ENCODE measurements around the gene NUDT1.

The NUDT1 gene

GRCh38 chr7:2276107-2276506 is 34.1 kb downstream of the NUDT1 start:
- H3F3A ChIP-seq (ENCODE audit: control insufficient read depth, insufficient read depth): peaks cover 5% of the 10 kb centered on the region
- H3K79me2 ChIP-seq (ENCODE audit: control insufficient read depth, low read length): peaks cover 8% of the 10 kb centered on the region
- no peaks in the 10 kb centered on the region for H4K20me1 ChIP-seq (ENCODE audit: control insufficient read depth, insufficient read depth, low read depth, low read length)
- no peaks in the 10 kb centered on the region for H3K4me1 ChIP-seq (ENCODE audit: control insufficient read depth, low read length)
- TF ChIP-seq CTCF (IDR thresholded peaks at IDR 0.05; ENCODE audit: low read depth, low read length, poor library complexity, severe bottlenecking) (no peak), EZH2phosphoT487 (IDR thresholded peaks at IDR 0.05; ENCODE audit: borderline replicate concordance, low read length) (no peak)
- peaks cover 19% of the 10 kb centered on the region; the same call in 1 of the 2 replicates for H3K36me3 ChIP-seq (ENCODE audit: control insufficient read depth, low read length)
- no peaks in the 10 kb centered on the region for H3K9me2 ChIP-seq (replicated peaks; ENCODE audit: control insufficient read depth, low read length)
- no peak overlapping the region for H3K4me3 ChIP-seq (ENCODE audit: low read length)
- H3K4me2 ChIP-seq (ENCODE audit: low read length): no peak overlapping the region
- H3K27ac ChIP-seq (ENCODE audit: low read depth, low read length): no peak overlapping the region
- no peaks in the 10 kb centered on the region for H3K9me3 ChIP-seq (ENCODE audit: control insufficient read depth, insufficient read depth, low read length)
- no peaks in the 10 kb centered on the region for H3K27me3 ChIP-seq (ENCODE audit: control insufficient read depth, low read length)

- peaks cover 15% of the 10 kb centered on the region for H4K20me1 ChIP-seq (ENCODE audit: control insufficient read depth, insufficient read depth, low read depth, low read length)
- peaks cover 5% of the 10 kb centered on the region for H3F3A ChIP-seq (ENCODE audit: control insufficient read depth, insufficient read depth)
- no peaks in the 10 kb centered on the region for H3K27me3 ChIP-seq (ENCODE audit: control insufficient read depth, low read length)
- no peak overlapping the region for H3K4me2 ChIP-seq (ENCODE audit: low read length)
- H3K36me3 ChIP-seq (ENCODE audit: control insufficient read depth, low read length): peaks cover 13% of the 10 kb centered on the region; the same call in 1 of the 2 replicates
- no peak overlapping the region for H3K27ac ChIP-seq (ENCODE audit: low read depth, low read length)
- no peak for TF ChIP-seq CTCF (IDR thresholded peaks at IDR 0.05; ENCODE audit: low read depth, low read length, poor library complexity, severe bottlenecking)
- TF ChIP-seq EZH2phosphoT487 (IDR thresholded peaks at IDR 0.05; ENCODE audit: borderline replicate concordance, low read length): no peak
- no peak overlapping the region for H3K4me3 ChIP-seq (ENCODE audit: low read length)
- no peaks in the 10 kb centered on the region for H3K9me3 ChIP-seq (ENCODE audit: control insufficient read depth, insufficient read depth, low read length)
- H3K9me2 ChIP-seq (replicated peaks; ENCODE audit: control insufficient read depth, low read length): no peaks in the 10 kb centered on the region
- H3K4me1 ChIP-seq (ENCODE audit: control insufficient read depth, low read length): no peaks in the 10 kb centered on the region
- H3K79me2 ChIP-seq (ENCODE audit: control insufficient read depth, low read length): peaks cover 23% of the 10 kb centered on the region
These were observed 36.0 kb downstream of the NUDT1 start for GRCh38 chr7:2278026-2278425.

GRCh38 chr7:2279896-2280295 is 37.9 kb downstream of the NUDT1 start:
- H3K4me1 ChIP-seq (ENCODE audit: control insufficient read depth, low read length): no peaks in the 10 kb centered on the region
- H3K27ac ChIP-seq (ENCODE audit: low read depth, low read length): no peak overlapping the region
- H3K9me3 ChIP-seq (ENCODE audit: control insufficient read depth, insufficient read depth, low read length): no peaks in the 10 kb centered on the region
- peaks cover 29% of the 10 kb centered on the region for H3K79me2 ChIP-seq (ENCODE audit: control insufficient read depth, low read length)
- no peaks in the 10 kb centered on the region for H3K27me3 ChIP-seq (ENCODE audit: control insufficient read depth, low read length)
- H3K4me2 ChIP-seq (ENCODE audit: low read length): no peak overlapping the region
- peaks cover 7% of the 10 kb centered on the region; the same call in 1 of the 2 replicates for H3K36me3 ChIP-seq (ENCODE audit: control insufficient read depth, low read length)
- H4K20me1 ChIP-seq (ENCODE audit: control insufficient read depth, insufficient read depth, low read depth, low read length): peaks cover 19% of the 10 kb centered on the region
- no peak overlapping the region for H3K4me3 ChIP-seq (ENCODE audit: low read length)
- no peaks in the 10 kb centered on the region for H3K9me2 ChIP-seq (replicated peaks; ENCODE audit: control insufficient read depth, low read length)
- TF ChIP-seq EZH2phosphoT487 (IDR thresholded peaks at IDR 0.05; ENCODE audit: borderline replicate concordance, low read length) (no peak), CTCF (IDR thresholded peaks at IDR 0.05; ENCODE audit: low read depth, low read length, poor library complexity, severe bottlenecking) (no peak)
- peaks cover 5% of the 10 kb centered on the region for H3F3A ChIP-seq (ENCODE audit: control insufficient read depth, insufficient read depth)

Data from DOHH2 (cell line).